IPS-NIHi7 (cell line): ENCODE measurements around the gene SDF4.
"Not testable (repeated sequence)": the region's sequence is repeated elsewhere in the genome, so short reads cannot be mapped to it uniquely, and the experiment has no call there.

Source experiments
- DNase-seq: peaks from one replicate; pipeline ENCODE4 v3.0.0; 2012; ENCODE audit warnings: mixed read lengths; ENCODE audit errors: extremely low spot score

Gene SDF4

GRCh38 chr1:1199141-1199960 lies 32.5 kb downstream of the SDF4 start:
- DNase-seq = no peak

GRCh38 chr1:1198423-1199140 lies 33.2 kb downstream of the SDF4 start:
- no peak for DNase-seq

- DNase-seq = no peak
Measured at GRCh38 chr1:1197551-1198422, 34.0 kb downstream of the SDF4 start.

DNA sequence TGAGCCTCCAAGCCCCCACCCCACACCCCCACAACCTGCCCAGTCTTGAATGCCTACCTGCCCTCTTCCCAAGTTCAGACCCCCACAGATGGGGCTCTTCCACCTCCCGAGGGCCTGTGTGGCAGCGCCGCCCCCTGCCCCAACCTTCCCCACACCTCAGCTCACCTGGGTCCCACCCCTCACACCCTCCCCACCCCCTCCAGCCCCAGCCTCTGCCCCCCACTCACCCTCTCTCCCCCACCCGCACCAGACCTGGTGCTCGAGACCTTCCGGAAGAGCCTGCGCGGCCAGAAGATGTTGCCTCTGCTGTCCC lies 34.7 kb downstream of the SDF4 start:
- DNase-seq = no peak

- no peak for DNase-seq
Measured at GRCh38 chr1:1196431-1197187, 35.2 kb downstream of the SDF4 start.

DNA sequence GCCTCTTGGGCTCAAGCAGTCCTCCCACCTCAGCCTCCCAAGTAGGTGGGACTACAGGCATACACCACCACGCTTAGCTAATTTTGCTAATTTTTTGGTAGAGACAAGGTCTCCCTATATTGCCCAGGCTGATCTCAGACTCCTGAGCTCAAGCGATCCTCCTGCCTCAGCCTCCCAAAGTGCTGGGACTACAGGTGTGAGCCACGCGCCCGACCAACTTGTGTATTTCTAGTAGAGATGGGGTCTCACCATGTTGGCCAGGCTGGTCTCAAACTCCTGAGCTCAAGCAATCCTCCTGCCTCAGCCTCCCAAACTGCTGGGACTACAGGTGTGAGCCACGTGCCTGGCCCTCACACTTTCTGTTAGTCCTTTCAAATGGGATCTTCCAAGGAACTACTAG lies 36.1 kb downstream of the SDF4 start:
- DNase-seq = not testable (repeated sequence)

DNA sequence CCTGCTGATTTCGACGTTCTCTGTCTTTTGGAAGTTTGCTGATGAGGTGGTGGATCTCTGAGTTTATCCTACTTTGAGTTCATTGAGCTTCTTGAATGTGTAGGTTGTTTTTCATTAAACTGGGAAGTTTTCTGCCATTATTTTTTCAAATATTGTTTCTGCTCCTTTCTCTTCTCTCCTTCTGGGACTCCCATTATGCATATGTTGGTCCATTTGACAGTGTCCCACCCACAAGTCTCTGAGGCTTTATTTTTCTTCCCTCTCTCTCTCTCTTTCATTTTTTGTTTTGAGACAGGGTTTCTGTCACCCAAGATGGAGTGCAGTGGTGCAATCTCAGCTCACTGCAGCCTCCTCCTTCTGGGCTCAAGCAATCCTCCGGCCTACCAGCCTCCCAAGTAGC lies 37.1 kb downstream of the SDF4 start:
- no peak for DNase-seq

DNA sequence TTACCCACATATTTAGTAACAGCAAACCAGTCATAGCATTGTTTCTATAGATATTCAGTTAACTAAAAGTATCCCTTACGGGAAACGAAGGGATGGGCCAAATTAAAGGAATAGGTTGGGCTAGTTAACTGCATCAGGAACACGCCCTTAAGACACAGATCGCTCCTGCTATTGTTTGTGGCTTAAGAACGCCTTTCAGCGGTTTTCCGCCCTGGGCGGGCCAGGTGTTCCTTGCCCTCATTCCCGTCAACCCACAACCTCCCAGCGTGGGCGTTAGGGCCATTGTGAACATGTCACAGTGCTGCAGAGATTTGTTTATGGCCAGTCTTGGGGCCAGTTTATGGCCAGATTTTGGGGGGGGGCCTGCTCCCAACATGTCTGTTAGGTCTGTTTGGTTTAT lies 40.1 kb downstream of the SDF4 start:
- no peak for DNase-seq

DNA sequence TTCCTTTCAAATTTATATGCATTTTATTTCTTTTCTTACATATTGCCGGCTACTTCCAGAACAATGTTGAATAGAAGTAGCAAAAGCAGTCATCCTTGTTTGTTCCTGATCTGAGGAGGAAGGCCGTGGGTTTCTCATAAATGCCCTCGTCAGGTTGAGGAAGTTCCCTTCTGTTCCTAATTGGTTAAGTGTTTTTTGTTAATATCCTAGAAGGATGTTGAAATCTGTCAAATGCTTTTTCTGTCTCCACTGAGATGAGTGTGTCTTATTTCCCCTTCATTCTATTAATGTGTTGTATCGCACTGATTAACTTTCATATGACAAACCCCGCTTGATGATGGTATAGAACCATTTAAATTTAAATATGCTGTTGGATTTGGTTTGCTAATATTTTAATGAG lies 42.7 kb downstream of the SDF4 start:
- no peak for DNase-seq

- DNase-seq = no peak
Measured at GRCh38 chr1:1187938-1188337, 43.9 kb downstream of the SDF4 start.

DNA sequence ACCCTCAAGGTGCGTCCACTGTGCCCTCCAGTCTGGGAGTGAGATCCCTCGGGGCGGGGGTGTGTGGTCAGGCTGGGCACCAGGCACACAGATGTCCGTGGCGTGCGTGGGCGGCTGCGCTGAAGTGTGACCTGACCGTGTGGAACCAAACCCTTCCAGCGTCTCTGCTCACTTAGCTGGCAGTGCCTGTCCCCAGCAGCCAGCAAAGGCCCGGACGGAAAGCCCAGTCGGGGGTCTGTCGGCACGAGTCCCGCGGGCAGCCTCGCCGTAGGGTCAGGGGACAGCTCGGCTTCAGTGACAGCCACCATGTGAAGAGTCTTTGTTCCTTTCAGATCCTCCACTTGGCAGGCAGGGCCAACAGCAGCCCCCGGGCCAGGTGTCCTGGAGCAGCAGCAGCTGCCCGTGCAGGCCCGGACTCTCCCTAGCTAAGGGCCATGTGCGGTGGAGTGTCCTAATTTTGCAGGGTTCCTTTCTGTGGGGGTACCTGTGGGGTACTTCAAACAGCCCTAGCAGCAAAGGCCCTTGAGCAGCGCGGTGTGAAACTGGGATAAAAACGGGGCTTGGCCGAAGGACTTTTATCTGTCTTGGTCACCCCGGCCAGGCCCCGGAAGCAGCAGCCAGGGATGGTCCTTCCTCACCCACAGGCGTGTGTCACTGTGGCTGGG lies 46.6 kb downstream of the SDF4 start:
- no peak for DNase-seq

- no peak for DNase-seq
Measured at GRCh38 chr1:1183833-1184775, 47.7 kb downstream of the SDF4 start.

DNA sequence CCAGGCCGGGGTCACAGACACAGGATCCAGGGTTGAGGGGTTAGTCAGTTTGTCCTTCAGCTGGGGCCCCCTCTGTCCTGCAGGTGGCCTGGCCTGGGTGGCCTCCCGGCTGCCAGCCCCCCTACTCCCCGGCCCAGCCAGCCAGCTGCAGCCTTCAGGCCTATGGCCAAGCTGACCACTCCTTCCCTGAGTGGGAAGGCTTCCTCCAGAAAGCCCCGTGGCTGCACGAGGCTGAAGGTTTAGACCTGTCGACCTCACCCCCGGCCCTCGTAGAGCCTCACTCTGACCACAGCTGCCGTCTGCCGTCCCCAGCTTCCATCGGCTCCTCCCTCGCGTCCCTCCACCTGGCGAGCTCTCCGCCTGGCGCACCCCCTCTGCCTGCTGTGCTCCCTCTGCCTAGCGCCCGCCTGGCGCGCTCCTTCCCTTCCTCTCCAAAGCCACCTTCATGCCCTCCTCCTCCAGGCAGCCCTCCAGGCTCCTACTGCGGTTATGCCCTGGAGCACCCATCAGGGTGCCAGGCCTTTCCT lies 48.5 kb downstream of the SDF4 start:
- DNase-seq = no peak

GRCh38 chr1:1182491-1183220 lies 49.1 kb downstream of the SDF4 start:
- DNase-seq = no peak

- DNase-seq = no peak
Measured at GRCh38 chr1:1181938-1182410, 49.8 kb downstream of the SDF4 start.

DNA sequence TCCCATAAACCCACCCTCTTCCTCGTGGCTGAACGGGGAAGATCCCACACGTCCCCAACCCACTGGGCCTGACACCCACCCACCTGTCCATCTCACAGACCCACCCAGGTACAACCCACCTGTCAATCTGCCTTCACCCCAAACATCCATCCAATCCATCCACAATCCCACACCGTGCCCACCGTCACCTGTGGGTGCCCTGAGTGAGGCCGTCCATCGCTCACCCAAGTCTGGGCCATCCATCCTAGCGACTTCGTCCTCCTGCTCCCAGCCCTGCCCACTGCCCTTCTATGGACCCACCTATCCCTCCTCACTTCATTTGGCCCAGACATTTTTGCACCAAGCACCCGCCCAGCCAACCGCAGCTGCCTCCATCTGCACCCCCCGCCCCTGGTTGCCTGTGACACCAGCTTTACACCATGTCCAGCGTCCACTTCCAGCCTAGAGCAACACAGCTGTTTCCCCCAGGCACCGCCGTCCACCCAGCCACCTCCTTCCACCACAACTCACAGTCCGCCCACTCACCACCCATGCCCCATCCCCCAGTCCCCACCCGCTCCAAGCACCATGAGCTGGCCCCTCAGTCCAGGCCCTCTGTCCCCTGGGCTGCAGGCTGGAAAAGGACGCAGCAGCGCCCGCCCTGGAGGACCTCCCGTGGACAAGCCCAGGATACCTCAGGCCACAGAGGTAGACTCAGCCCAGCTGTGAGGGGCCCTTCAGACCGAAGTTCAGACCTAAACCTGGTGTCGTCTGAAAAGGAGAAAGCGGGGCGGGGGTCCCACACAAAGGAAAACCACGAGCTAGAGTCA lies 50.5 kb downstream of the SDF4 start:
- no peak for DNase-seq

DNA sequence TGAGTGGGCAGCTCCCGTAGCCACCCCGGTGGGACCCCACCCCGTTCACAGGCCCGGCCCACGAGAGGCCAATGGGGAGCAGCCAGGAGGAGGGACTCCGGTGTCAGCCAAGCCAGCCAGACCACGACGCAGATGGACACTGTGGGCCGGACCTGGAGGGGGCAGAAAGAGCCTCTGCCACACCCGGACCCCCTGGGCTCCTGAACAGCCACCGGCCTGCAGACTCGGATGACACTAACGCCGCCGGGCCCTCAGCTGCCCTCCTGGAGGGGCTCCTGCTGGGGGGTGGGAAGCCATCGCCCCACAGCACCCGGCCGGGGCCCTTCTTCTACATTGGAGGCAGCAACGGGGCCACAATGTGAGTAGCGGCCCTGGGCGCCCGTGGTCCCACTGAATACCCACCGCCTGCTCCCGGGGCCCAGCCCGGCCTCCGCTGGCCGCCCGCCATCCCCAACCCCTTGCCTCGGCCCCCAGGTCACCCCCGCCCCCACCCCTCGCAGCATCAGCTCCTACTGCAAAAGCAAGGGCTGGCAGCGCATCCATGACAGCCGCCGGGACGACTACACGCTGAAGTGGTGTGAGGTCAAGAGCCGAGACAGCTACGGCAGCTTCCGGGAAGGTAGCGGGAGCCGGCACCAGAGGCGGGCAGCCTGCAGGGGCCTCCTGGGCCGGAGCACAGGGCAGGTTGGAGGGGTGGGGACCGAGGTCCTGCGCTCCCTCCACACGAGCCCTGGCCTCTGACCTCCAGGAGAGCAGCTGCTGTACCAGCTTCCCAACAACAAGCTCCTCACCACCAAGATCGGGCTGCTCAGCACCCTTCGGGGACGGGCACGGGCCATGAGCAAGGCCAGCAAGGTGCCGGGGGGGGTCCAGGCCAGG lies 51.6 kb downstream of the SDF4 start:
- DNase-seq = no peak
